Activated CD8-positive, alpha-beta memory T cell treated with anti-CD3 and anti-CD28 coated beads, Interleukin-2, amount 50 U/mL, for 1 hour (primary cell): ENCODE results near the gene FRRS1.

Experiments used
- DNase-seq: peaks from one replicate; pipeline ENCODE4 v3.0.0-alpha.2; 2020; ENCODE audit errors: extremely low read depth

Gene FRRS1

DNA sequence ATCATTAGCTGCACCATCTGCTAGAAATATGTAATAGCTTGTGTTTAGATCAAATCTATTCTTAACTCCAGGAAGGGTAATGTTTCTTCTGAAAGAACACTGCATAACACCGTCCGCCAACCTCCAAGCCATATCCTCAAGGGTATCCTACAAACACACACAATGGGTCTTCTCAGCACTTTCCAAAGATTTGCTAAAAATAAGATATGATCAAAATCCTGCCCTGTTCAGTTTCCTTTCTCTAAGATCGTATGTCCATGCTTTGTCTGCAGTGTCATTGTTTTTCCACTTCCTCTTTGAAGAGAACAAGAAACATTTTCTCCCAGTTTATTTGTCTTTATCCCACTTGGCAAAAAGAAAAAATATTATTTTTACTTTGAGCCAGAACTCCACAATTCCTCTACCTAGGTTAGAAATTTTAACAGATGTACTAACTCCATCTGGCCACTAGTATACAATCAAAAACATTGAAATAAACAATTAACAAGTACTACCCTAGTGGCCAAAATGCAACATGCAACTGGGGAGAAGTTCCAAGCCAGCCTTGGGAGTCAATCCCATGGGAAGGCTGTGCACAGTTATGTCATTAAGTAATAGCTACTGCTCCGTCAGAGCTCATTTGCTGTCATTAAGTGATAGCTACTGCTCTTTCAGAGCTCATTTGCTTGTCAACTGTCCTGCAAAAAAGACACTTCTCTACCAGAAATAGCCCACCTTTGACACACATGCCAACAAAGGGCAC is 37.8 kb downstream of the FRRS1 start:
- no peak for DNase-seq

DNA sequence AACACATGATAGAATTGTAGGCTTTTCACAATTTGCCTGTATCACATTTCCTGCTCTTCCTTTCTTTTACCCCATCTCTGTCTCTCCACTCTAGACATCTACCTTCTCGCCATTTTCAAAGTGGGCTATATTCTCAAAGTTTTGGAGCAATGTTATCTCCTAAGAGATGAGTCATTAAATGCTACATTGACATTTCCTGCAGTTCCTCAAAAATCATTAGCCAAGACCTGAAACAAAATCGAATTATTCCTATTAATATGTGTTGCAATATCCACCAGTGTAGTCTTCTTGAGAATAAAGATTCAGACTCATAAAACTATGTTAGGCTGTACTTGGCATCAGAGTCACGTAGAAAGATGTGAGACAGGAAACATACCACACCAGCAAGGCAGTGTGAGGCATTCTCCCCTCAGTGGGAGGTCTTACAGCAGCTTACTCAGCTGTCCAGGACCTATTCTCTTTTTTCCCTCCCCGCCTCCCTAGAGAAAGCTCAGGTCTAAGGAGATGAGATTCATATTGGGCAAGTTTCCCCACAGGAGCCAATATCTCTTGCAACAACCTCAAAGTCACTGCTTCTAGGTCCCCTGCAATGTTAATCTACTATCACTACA is 38.8 kb downstream of the FRRS1 start:
- no peak for DNase-seq

DNA sequence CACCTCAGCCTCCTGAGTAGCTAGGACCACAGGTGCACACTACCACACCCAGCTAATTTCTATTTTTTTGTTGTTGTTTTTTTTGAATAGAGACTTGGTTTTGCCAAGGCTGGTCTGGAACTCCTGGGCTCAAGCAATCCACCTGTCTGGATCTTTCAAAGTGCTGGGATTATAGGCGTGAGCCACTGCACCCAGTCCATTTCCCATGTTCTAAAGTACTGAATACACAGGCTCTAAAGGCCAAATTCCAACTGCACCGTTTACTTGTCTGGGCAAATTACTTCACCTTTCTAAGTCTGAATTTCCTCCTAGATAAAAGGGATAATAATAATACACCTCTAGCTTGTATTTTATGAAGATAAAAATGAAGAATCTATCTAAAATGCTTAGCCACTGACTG is 39.6 kb downstream of the FRRS1 start:
- no peak for DNase-seq

DNA sequence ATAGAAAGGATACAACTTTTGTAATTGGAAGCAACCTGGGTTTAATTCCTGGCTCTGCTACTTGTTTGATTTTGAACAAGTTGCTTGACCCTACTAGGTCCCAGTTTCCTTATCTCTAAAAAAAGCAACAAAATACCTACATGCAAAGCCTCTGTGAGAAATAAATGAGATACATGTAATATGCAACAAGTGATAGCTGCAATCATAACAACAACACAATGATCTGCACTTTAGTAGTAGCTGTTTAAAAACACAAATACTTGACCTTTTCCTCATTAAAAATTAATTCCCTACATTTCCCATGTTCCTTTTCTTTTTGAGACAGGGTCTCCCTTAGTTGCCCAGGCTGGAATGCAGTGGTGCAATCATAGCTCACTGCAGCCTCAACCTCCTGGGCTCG is 40.0 kb downstream of the FRRS1 start:
- no peak for DNase-seq

DNA sequence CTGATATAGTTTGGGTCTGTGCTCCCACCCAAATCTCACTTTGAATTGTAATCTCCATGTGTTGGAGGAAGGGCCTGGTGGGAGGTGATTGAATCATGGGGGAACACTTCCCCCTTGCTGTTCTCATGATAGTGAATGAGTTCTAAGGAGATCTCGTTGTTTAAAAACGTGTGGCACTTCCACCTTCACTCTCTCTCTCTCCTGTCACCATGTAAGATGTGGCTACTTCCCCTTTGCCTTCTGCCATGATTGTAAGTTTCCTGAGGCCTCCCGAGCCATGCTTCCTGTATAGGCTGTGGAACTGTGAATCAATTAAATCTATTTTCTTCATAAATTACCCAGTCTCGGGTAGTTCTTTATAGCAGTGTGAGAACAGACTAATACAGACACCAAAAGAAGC is 40.4 kb downstream of the FRRS1 start:
- no peak for DNase-seq

DNA sequence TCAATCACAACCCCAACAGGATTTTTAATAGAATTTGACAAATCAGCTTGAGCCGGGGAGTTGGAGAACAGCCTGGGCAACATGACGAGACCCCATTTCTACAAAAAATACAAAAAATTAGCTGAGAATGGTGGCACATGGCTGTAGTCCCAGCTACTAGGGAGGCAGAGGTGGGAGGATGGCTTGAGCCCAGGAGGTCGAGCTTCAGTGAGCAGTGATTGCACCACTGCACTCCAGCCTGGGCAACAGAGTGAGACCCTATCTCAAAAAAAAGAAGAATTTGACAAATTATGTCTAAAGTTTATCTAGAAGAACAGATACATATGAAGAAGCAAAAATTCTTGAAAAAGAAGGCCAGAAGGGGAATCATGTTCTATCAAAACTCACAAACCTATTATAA is 43.2 kb downstream of the FRRS1 start:
- no peak for DNase-seq

DNA sequence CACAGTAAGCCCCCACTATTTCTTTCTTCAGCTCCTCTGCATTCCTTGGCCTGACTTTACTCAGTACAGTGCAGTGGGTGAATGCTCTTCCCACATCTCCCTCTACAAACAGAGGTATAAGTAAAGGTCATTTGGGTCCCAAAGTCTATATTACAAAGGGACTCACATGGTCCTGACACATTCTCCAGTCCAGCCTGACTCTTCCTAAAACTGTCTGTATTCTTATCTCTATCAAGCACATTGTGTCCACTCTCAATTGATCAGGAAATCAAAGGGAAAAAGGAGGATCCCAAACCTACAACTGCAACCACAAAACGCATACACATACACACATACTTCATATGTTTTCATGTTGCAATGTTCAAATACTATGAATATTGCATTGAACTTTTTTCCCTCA is 49.4 kb downstream of the FRRS1 start:
- no peak for DNase-seq

DNA sequence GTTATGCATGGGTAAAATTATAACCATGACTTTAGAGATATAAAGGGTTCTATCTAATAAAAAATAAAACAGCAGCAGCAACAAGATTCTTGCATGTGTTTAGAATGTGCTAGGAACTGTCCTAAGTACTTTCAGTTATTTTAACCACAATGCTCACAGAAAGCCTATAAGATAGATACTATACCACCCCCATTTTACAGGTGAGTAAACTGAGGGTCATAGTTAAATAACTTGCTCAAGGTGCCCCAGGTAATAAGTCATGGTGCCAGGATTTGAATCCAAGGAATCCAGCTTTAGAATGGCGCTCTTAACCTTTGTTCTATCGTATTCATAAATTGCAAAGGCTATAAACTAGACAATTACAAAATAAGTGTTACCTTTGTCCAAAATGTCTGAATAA is 53.4 kb downstream of the FRRS1 start:
- no peak for DNase-seq

DNA sequence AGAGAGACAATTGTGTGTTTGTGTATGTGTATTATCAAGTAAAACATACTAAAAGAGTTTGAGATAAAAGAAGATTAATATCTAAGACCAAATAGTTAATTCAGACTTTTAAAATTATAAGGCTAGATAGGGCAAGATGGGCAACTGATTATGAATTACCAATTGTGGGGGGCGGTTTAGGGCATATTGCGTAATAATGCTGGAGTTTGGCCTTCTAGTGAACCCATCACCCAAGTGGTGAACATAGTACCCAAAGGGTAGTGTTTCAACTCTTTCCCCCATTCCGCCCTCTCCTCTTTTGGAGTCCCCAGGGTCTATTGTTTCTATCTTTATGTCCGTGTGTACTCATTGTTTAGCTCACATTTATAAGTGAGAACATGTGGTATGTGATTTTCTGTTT is 55.4 kb downstream of the FRRS1 start:
- DNase-seq: no peak

DNA sequence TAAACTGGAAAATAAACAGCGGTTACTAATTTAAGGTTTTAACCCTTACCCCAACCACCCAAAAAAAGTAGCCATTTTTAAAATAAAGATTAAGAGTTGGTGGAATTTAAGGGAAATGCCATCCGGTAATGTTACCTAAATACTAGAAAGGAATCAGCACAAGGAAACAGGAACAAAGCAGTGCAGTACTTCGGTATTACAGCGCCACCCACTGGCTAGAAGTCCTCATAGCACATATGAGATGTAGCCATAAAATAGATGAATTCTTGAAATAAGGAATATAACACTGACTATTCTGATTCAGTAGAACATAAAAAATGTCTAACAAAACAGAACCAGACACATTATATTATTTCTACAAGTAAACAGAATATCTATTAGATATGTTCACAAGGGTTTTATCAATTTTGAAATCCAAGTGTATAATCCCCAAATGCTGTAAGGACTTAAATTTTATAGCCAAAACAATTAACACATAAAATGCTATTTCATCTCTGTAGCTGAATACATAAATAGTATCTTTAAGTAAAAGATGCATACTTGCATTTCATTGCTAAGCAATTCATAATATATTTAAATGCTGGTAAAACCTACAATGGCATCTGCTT is 58.8 kb downstream of the FRRS1 start:
- no peak for DNase-seq

DNA sequence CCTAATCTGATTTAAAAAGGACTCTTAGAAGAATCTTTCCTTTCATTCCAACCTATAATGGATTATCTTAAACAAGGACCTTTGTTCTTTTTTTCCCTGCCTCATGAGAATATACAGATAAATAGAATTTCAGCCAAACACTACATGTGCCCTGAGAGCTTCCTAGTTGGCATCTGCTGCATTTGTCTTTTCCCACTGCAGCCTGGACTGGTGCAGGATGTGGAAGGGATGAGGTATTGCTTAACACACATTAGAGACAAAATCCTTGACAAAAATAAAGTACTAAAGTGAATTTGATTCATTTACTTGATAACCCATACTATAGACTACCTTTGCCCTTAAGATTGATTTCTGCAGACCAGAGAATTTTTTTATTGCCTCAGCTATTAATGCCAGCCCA is 61.0 kb downstream of the FRRS1 start:
- no peak for DNase-seq

DNA sequence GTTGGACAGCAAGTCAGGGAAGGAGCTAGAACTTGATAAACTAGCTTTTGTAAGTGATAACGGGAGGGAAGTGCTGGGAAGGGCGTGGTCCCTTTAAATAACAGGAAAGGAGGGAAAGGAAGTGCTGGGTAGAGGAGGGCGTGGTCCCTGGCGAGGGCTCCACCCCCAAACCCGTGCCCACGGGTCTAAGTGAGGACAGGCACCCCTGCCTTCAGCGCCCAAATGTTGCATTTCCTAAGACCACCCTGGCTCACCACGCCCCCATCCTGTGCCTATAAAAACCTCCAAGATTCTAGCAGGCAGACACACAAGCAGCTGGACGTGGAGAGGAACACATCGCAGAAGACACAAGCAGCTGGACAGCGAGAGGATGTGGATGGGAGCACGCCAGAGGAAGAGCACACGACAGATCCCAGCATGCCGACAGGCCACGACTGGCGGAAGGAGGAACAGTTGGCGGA is 62.0 kb downstream of the FRRS1 start:
- no peak for DNase-seq

DNA sequence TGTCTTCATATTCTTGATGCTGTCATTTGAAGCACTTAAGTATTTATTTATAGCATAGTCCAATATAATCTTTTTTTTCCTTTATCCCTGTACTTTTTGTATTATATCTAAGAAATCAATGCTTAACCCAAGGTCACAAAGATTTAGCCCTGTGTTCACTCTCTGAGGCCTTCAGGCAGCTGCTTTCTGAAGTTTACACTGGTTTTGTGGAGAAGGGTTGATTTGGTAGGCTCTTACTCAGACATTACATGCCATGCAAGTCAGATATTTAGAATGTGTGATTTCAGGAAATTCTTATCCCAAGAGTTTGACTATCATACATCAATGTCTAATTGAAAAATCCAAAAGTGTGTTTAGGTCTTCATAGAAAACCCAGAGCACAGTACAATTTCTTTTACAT is 64.2 kb downstream of the FRRS1 start:
- no peak for DNase-seq

DNA sequence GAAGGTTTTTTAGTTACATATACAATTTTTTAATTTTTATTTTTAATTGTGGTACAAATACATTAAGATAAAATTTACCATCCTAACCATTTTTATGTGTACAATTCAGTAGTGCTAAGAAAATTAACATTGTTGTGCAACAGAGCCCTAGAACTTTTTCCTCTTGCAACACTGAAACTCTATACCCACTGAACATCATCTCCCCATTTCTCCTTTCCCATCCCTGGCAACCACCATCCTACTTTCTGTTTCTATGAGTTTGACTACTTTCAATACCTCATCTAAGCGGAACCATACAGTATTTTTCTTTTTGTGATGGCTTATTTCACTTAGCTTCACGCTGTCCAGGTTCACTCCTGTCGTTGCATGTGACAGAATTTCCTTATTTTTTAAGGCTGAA is 66.4 kb downstream of the FRRS1 start:
- DNase-seq: no peak

DNA sequence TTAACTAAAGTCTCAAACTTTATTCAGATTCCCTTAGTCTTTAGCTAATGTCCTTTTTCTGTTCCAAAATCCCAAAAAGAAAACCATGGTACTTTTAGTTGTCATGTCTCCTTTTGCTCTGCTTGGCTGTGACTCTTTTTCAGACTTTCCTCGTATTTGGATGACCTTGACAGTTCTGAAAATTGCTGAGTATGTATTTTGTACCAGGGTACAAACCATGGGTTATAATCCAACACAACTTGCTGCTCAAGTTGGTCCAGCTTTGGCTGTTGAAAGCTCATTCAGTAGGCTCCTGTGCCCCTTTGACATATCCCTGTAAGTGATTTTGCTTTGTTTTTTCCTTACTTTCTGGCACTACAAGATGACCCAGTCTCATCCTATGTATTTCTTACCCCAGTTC is 68.9 kb downstream of the FRRS1 start:
- no peak for DNase-seq

DNA sequence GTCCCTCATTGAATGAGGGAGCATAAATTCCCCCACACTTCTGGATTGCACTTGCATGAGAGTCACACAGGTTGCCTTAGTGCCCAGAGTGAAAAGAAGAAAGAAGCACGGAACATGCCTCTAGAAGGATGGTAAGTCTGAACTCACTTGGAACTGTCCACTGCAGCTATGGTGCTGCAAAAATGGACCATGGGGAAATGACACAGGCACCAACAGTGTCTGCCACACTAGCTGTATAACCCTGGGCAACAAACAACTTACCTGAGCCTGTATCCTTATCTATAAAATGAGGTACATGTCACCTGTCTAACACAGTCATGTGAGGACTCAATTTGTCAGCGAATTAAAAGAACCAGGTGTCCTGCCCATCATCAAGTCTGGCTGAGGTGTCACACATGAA is 69.8 kb downstream of the FRRS1 start:
- DNase-seq: no peak

DNA sequence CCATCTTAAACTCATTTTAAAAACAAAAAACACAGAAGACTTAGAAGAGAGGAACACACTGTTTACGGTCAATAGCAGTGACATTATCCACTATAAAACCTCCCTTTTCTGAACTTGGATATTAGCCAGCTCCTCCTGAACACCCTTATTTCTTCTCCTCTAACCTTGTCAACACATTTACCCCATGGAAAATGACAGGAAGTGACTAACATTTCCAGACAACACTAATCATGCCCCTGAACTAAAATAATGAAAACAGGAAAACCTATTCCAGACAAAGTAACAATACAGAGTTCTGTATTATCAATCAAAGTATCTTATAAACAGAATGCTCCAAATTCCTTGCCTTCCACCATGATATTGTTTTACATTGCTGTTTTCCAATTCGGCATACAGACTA is 75.3 kb downstream of the FRRS1 start:
- no peak for DNase-seq

DNA sequence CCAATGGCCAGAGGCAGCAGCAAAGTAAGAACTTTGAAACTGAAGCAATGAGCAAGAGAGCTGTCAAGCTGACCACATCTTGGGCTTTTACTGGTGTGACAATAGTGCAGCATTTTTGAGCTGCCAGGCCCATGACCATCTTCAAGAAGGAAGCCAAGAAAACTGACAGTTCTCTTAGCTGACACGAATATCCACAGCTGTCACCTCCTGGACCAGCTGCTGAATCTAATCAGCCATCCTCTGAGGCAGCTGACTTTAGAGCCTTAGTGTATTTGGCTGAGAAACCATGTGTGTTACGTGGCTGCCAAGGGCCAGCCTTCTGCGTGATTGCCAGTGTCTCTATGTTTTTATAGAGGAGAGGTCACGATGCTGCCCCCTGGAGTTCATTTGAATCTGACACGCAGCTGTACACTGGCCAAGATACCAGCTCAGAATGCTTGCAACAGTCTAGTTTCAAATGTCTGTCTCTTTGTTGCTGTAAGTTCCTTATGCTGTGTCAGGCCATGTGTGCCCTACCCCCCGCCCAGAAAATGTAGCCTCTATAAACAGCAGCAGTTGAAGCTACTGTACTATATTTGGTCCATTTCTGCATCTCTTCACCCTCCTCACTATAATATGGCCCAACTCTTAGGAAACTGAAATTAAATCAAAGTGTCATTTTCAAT is 80.8 kb downstream of the FRRS1 start:
- no peak for DNase-seq

DNA sequence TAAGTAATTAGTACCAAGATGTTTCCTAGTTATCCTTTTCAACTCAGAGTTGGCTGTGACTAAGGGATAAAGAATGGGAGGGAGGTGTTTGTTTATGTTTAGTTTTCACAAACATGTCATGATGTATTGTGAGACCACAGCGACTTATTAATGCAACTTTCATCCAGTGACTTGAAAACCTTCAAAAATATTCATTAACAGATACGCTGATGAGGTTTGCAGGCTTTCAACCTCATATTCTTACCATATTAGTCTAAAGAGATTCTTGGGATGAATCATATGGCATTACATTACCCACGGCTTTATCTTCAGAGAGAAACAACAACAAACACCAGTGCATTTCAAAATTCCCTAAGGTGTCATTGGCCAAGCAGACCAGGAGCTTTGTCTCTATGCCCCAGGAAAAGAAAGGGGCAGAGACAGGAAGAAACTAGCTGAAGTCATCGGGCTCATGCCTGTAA is 84.1 kb downstream of the FRRS1 start:
- no peak for DNase-seq

DNA sequence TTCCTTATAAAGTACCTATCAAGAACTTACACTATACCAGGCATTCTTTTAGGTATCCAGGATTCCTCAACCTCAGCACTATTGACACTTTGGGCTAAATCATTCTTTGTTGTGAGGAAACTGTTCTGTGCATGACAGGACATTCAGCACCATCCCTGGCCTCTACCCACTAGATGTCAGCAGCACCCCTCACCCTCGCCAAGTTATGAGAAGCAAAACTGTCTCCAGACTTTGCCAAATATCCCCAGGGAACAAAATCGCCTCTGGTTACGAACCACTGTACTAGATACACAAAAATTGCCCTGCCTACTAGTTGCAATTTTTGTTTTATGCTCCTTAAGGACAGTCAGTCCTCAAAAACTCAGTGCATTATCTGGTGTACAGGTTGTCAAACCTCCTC is 84.9 kb downstream of the FRRS1 start:
- no peak for DNase-seq

DNA sequence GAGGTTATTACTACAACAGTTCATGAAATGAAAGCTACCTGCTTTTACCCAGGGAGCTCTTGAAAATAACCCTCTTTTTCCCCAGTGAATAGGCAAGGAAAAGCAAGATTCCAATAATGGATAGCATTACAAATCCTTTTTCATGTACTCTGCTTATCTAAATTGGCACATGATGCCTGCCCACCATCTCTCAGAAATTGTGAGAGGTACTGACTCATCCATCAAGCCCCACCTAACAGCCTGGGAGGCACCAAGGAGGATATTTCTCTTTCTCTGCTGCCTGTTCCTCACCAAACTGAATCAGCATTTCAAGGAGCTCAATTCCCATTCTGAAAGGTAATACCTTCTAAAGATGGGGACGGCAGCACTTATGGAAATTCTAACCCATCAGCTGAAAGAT is 86.2 kb downstream of the FRRS1 start:
- no peak for DNase-seq

DNA sequence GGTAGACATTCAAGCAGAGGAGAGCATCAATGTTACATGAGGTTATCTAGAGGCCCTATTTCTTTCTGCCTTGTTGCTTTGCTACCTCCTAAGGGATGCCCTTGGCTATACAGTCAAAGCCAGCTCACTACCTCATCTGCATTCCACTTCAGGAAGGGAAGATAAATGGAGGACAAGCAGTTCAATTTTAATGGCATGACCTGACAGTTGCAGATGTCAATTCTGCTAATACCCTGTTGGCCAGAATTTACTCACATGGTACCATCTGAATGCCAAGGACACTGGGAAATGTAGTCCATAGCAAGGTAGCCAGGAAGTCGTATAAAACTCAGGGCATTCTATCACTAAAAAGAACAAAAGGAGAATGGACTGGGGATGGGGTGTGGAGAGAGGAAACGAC is 89.0 kb downstream of the FRRS1 start:
- no peak for DNase-seq

DNA sequence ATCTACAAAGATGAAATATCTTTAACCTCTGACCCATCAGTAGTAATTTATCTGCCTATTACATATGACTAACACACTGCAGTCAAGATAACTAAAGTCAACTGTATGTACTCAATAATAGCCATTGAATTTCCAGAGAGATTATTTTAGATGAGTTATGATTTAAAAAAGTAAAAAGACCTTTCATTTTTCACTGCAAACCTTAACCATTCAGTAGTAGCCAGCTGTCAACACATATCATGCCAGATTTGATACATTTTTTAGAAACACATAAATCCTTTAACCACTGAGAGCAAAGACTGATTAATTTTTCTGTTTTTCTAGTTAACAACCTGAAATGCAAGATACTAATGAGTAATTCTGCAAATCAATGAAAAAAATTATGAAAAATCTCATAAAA is 89.6 kb downstream of the FRRS1 start:
- no peak for DNase-seq
